Keratinocyte (primary cell): ENCODE results near the gene CMYA5. TPM values are rescaled to one million over a fixed set of nuclear protein-coding genes. Genes with fewer than 3 reads are reported as not detected.

Experiments
- DNase-seq: peaks from one replicate; pipeline ENCODE4 v3.0.0-alpha.2; 2011; ENCODE audit warnings: low read depth, missing footprints, low spot score
- FAIRE-seq: peaks from 2 replicates; lab custom pipeline; 2011; peaks lifted over from hg19 to GRCh38; lab: Jason Lieb, UNC
- H2AFZ ChIP-seq: 2 replicates; pipeline ENCODE4 v1.6.0; 2012; ENCODE audit warnings: low read length, control low read depth, inconsistent platforms; ENCODE audit not compliant: control insufficient read depth
- H3K27ac ChIP-seq: 2 replicates; pipeline ENCODE4 v1.5.1; 2011; ENCODE audit warnings: low read length; ENCODE audit not compliant: control insufficient read depth, insufficient read depth
- H3K27me3 ChIP-seq: 3 replicates; pipeline ENCODE4 v1.6.0; 2011; ENCODE audit warnings: low read length; ENCODE audit not compliant: control insufficient read depth, insufficient read depth; ENCODE audit errors: extremely low read depth
- H3K36me3 ChIP-seq, 2 experiments: 2 replicates in 1 of 2; 3 replicates in 1 of 2; pipeline ENCODE4 v1.5.1; 2011; ENCODE audit warnings: low read length in 2 of 2, mild to moderate bottlenecking in 1 of 2; ENCODE audit not compliant: control insufficient read depth in 2 of 2, insufficient read depth in 2 of 2; ENCODE audit errors: extremely low read depth in 1 of 2
- H3K4me1 ChIP-seq: 3 replicates; pipeline ENCODE4 v1.5.1; 2011; ENCODE audit warnings: low read length; ENCODE audit not compliant: control insufficient read depth, insufficient read depth; ENCODE audit errors: extremely low read depth
- H3K4me2 ChIP-seq: 3 replicates; pipeline ENCODE4 v1.6.0; 2011; ENCODE audit warnings: low read depth, low read length; ENCODE audit not compliant: control insufficient read depth, insufficient read depth; ENCODE audit errors: extremely low read depth
- H3K4me3 ChIP-seq, 3 experiments: fragments of 200-600 bp in 1 of 3; sonication (generic) in 1 of 3; 2 replicates in 2 of 3; 3 replicates in 1 of 3; pipeline ENCODE4 v1.5.1; 2011 to 2016; ENCODE audit warnings: low read length in 3 of 3, mild to moderate bottlenecking in 3 of 3, control low read depth in 2 of 3, inconsistent platforms in 1 of 3, low read depth in 1 of 3, mixed read lengths in 1 of 3, mixed run types in 1 of 3, moderate library complexity in 1 of 3; ENCODE audit not compliant: control insufficient read depth in 2 of 3, insufficient read depth in 2 of 3; ENCODE audit errors: extremely low read depth in 1 of 3
- H3K79me2 ChIP-seq: 2 replicates; pipeline ENCODE4 v1.6.0; 2012; ENCODE audit warnings: low read length; ENCODE audit not compliant: control insufficient read depth, insufficient read depth
- H3K9ac ChIP-seq: 3 replicates; pipeline ENCODE4 v1.6.0; 2011; ENCODE audit warnings: low read length; ENCODE audit not compliant: control insufficient read depth, insufficient read depth; ENCODE audit errors: extremely low read depth
- H3K9me1 ChIP-seq: 3 replicates; pipeline ENCODE4 v1.6.0; 2011; ENCODE audit warnings: low read length; ENCODE audit not compliant: control insufficient read depth, insufficient read depth; ENCODE audit errors: extremely low read depth
- H3K9me3 ChIP-seq: 2 replicates; pipeline ENCODE4 v1.5.1; 2012; ENCODE audit warnings: low read depth, low read length; ENCODE audit not compliant: control insufficient read depth
- H4K20me1 ChIP-seq: 3 replicates; pipeline ENCODE4 v1.6.0; 2011; ENCODE audit warnings: low read length; ENCODE audit not compliant: control insufficient read depth, insufficient read depth; ENCODE audit errors: extremely low read depth
- EZH2 ChIP-seq: IDR thresholded peaks from one replicate; pipeline ENCODE4 v1.6.1; 2012; ENCODE audit warnings: inconsistent platforms, mild to moderate bottlenecking, low read length, moderate library complexity
- dilution Hi-C: fragments of 300-500 bp; cut with MboI; formaldehyde crosslinking; loops from one replicate; pipeline ENCODE4 v1.7.0; 2020; ENCODE audit warnings: low sequenced_read_pairs; ENCODE audit not compliant: extremely low pct_ligation_motif_present
- polyA plus RNA-seq, 5 experiments: library from polyadenylated mRNA; depleted of rRNA in 3 of 5; stranded (reverse) in 3 of 5; stranded (forward) in 1 of 5; unstranded in 1 of 5; fragments of >200 nt; gene quantifications; 1 replicate in 1 of 5; 2 replicates in 3 of 5; 3 replicates in 1 of 5; pipeline versions ENCODE4 v1.2.1 to v1.2.3, GENCODE V29; 2011 to 2012; ENCODE audit warnings: missing spikeins in 2 of 5, low read depth in 1 of 5, low replicate concordance in 1 of 5
- TF ChIP-seq, protein P1 (sequence below), 3 experiments: IDR thresholded peaks in 1 of 3; conservative IDR thresholded peaks in 1 of 3; optimal IDR thresholded peaks in 1 of 3; 2 replicates in 2 of 3; 3 replicates in 1 of 3; pipeline versions ENCODE3 to v1.5.1; 2011; ENCODE audit warnings: low read length in 3 of 3, mild to moderate bottlenecking in 3 of 3, moderate library complexity in 2 of 3, control low read depth in 1 of 3, inconsistent platforms in 1 of 3; ENCODE audit not compliant: insufficient read depth in 2 of 3; ENCODE audit errors: extremely low read depth in 1 of 3

CMYA5 gene
- polyA plus RNA-seq, 1 donor (not counting 4 experiments of a cell fraction or from before 2014, with no cell fraction given), result 0.25 TPM

DNA sequence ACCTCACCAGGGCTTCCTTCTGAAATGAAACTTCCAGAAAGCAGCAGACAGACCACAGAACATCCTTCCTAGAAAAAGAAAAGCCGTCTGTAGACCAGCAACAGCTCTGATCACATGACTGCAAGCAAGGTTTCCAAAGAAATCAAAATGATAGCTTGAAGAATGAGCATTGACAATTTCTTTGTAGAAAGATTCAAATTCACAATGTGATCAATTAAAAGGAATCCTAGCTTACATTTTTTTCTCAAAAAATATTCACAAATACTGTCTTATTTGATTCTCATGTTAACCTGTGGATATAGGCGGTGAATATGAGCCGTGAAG lies 156.5 kb downstream of the CMYA5 start:
- H3K4me3 ChIP-seq, result no peak overlapping the region
- H3K9me3 ChIP-seq, result no peaks in the 10 kb centered on the region
- H3K9me1 ChIP-seq, result no peaks in the 10 kb centered on the region
- peaks cover 10% of the 10 kb centered on the region for H3K4me1 ChIP-seq
- H3K9ac ChIP-seq, result no peak overlapping the region
- H4K20me1 ChIP-seq, result no peaks in the 10 kb centered on the region
- no peaks in the 10 kb centered on the region for H3K79me2 ChIP-seq
- TF ChIP-seq, protein P1, sequence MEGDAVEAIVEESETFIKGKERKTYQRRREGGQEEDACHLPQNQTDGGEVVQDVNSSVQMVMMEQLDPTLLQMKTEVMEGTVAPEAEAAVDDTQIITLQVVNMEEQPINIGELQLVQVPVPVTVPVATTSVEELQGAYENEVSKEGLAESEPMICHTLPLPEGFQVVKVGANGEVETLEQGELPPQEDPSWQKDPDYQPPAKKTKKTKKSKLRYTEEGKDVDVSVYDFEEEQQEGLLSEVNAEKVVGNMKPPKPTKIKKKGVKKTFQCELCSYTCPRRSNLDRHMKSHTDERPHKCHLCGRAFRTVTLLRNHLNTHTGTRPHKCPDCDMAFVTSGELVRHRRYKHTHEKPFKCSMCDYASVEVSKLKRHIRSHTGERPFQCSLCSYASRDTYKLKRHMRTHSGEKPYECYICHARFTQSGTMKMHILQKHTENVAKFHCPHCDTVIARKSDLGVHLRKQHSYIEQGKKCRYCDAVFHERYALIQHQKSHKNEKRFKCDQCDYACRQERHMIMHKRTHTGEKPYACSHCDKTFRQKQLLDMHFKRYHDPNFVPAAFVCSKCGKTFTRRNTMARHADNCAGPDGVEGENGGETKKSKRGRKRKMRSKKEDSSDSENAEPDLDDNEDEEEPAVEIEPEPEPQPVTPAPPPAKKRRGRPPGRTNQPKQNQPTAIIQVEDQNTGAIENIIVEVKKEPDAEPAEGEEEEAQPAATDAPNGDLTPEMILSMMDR (optimal IDR thresholded peaks at IDR 0.05 in 1 of 3, IDR thresholded peaks at IDR 0.05 in 1 of 3, conservative IDR thresholded peaks at IDR 0.05 in 1 of 3; ENCODE audit: extremely low read depth in 1 of 3, insufficient read depth in 2 of 3, low read length in 3 of 3), result no peak
- no peak for TF ChIP-seq EZH2
- H2AFZ ChIP-seq, result no peak overlapping the region
- FAIRE-seq, result no peak
- H3K27ac ChIP-seq, result no peak overlapping the region
- no peaks in the 10 kb centered on the region for H3K36me3 ChIP-seq
- peaks cover 3% of the 10 kb centered on the region for H3K27me3 ChIP-seq
- no peak for DNase-seq
- no peak overlapping the region for H3K4me2 ChIP-seq
- dilution Hi-C loops, result no loop called here

- Histone ChIP-seq H3K4me2 (no peak overlapping the region), H3K9me3 (no peaks in the 10 kb centered on the region), H3K4me3 (no peak overlapping the region), H3K4me1 (peaks cover 10% of the 10 kb centered on the region), H3K79me2 (no peaks in the 10 kb centered on the region), H3K27me3 (peaks cover 3% of the 10 kb centered on the region), H3K9ac (no peak overlapping the region), H4K20me1 (no peaks in the 10 kb centered on the region), H3K9me1 (no peaks in the 10 kb centered on the region), H3K27ac (no peak overlapping the region), H3K36me3 (no peaks in the 10 kb centered on the region), H2AFZ (no peak overlapping the region)
- FAIRE-seq (no peak), DNase-seq (no peak)
- TF ChIP-seq, protein P1 (optimal IDR thresholded peaks at IDR 0.05 in 1 of 3, IDR thresholded peaks at IDR 0.05 in 1 of 3, conservative IDR thresholded peaks at IDR 0.05 in 1 of 3; ENCODE audit: extremely low read depth in 1 of 3, insufficient read depth in 2 of 3, low read length in 3 of 3), result no peak
- no peak for TF ChIP-seq EZH2
- dilution Hi-C loops, result no loop called here
These were observed 157.9 kb downstream of the CMYA5 start for GRCh38 chr5:79847561-79847960.
